GM19328 (cell line): ENCODE measurements around the gene CTSL.
"Not testable (repeated sequence)": the region's sequence is repeated elsewhere in the genome, so short reads cannot be mapped to it uniquely, and the experiment has no call there.

ENCODE experiments used
- ATAC-seq: cut with Tn5 transposase; IDR thresholded peaks from one replicate; pipeline ENCODE4 v1.9.1; 2021; ENCODE audit warnings: mild to moderate bottlenecking, moderate library complexity; ENCODE audit not compliant: unreplicated experiment

CTSL gene

GRCh38 chr9:87718852-87719612 is 6.9 kb upstream of the CTSL start:
- no peak for ATAC-seq

- no peak for ATAC-seq
Observed at GRCh38 chr9:87720173-87720572, 5.7 kb upstream of the CTSL start.

- no peak for ATAC-seq
Observed at GRCh38 chr9:87722393-87723088, 3.4 kb upstream of the CTSL start.

- ATAC-seq, result no peak
Observed at GRCh38 chr9:87725356-87725899, 491 bp upstream of the CTSL start.

- no peak for ATAC-seq
Observed at GRCh38 chr9:87729246-87729645, 3.3 kb downstream of the CTSL start.

GRCh38 chr9:87731321-87731720 is 5.4 kb downstream of the CTSL start:
- ATAC-seq, result no peak

- no peak for ATAC-seq
Observed at GRCh38 chr9:87732344-87732743, 6.4 kb downstream of the CTSL start.

GRCh38 chr9:87732756-87733155 is 6.8 kb downstream of the CTSL start:
- ATAC-seq, result no peak

- no peak for ATAC-seq
Observed at GRCh38 chr9:87733273-87734052, 7.5 kb downstream of the CTSL start.

- no peak for ATAC-seq
Observed at GRCh38 chr9:87734106-87734505, 8.2 kb downstream of the CTSL start.

- ATAC-seq, result no peak
Observed at GRCh38 chr9:87739546-87739945, 13.6 kb downstream of the CTSL start.

GRCh38 chr9:87740209-87740608 is 14.3 kb downstream of the CTSL start:
- ATAC-seq, result no peak

GRCh38 chr9:87741326-87741725 is 15.4 kb downstream of the CTSL start:
- ATAC-seq, result no peak

GRCh38 chr9:87741891-87742290 is 16.0 kb downstream of the CTSL start:
- no peak for ATAC-seq

GRCh38 chr9:87742813-87743428 is 17.0 kb downstream of the CTSL start:
- ATAC-seq, result no peak

- ATAC-seq, result not testable (repeated sequence)
Observed at GRCh38 chr9:87744247-87744646, 18.3 kb downstream of the CTSL start.

GRCh38 chr9:87746186-87746585 is 20.3 kb downstream of the CTSL start:
- ATAC-seq, result no peak

- ATAC-seq, result no peak
Observed at GRCh38 chr9:87748881-87749280, 23.0 kb downstream of the CTSL start.

GRCh38 chr9:87749335-87750035 is 23.6 kb downstream of the CTSL start:
- ATAC-seq, result no peak

- no peak for ATAC-seq
Observed at GRCh38 chr9:87750726-87751125, 24.8 kb downstream of the CTSL start.
